Measurements from ENCODE around the gene LIPC.

Gene LIPC

GRCh38 chr15:58431221-58432149 is at the start of gene LIPC:
LIPC (plus strand) TSS chr15:58431991; CDS start chr15:58432033, 42 bp downstream.
- no peak for DNase-seq (ENCODE audit: extremely low read depth in 1 of 2, low read depth in 1 of 2)

GRCh38 chr15:58383876-58384275 is 47.9 kb upstream of the LIPC start:
- DNase-seq (ENCODE audit: extremely low read depth in 1 of 2, low read depth in 1 of 2): peak; percentile 22 to 65

- DNase-seq (ENCODE audit: extremely low read depth in 1 of 2, low read depth in 1 of 2): no peak
Observed at GRCh38 chr15:58384667-58385066, 47.1 kb upstream of the LIPC start.

- DNase-seq (ENCODE audit: extremely low read depth in 1 of 2, low read depth in 1 of 2): no peak
Observed at GRCh38 chr15:58386081-58386480, 45.7 kb upstream of the LIPC start.

- no peak for DNase-seq (ENCODE audit: extremely low read depth in 1 of 2, low read depth in 1 of 2)
Observed at GRCh38 chr15:58386641-58387040, 45.1 kb upstream of the LIPC start.

GRCh38 chr15:58387130-58387529 is 44.7 kb upstream of the LIPC start:
- no peak for DNase-seq (ENCODE audit: extremely low read depth in 1 of 2, low read depth in 1 of 2)

- DNase-seq (ENCODE audit: extremely low read depth in 1 of 2, low read depth in 1 of 2): no peak
Observed at GRCh38 chr15:58388211-58388610, 43.6 kb upstream of the LIPC start.

GRCh38 chr15:58390118-58390517 is 41.7 kb upstream of the LIPC start:
- no peak for DNase-seq (ENCODE audit: extremely low read depth in 1 of 2, low read depth in 1 of 2)

GRCh38 chr15:58390655-58391054 is 41.1 kb upstream of the LIPC start:
- no peak for DNase-seq (ENCODE audit: extremely low read depth in 1 of 2, low read depth in 1 of 2)

GRCh38 chr15:58391088-58391487 is 40.7 kb upstream of the LIPC start:
- DNase-seq (ENCODE audit: extremely low read depth in 1 of 2, low read depth in 1 of 2): no peak

- DNase-seq (ENCODE audit: extremely low read depth in 1 of 2, low read depth in 1 of 2): no peak
Observed at GRCh38 chr15:58392141-58392540, 39.6 kb upstream of the LIPC start.

GRCh38 chr15:58392611-58393161 is 39.1 kb upstream of the LIPC start:
- DNase-seq (ENCODE audit: extremely low read depth in 1 of 2, low read depth in 1 of 2): no peak

- DNase-seq (ENCODE audit: extremely low read depth in 1 of 2, low read depth in 1 of 2): no peak
Observed at GRCh38 chr15:58393241-58393662, 38.5 kb upstream of the LIPC start.

- no peak for DNase-seq (ENCODE audit: extremely low read depth in 1 of 2, low read depth in 1 of 2)
Observed at GRCh38 chr15:58396181-58396580, 35.6 kb upstream of the LIPC start.

- DNase-seq (ENCODE audit: extremely low read depth in 1 of 2, low read depth in 1 of 2): no peak
Observed at GRCh38 chr15:58398071-58398470, 33.7 kb upstream of the LIPC start.

GRCh38 chr15:58398643-58399042 is 33.1 kb upstream of the LIPC start:
- no peak for DNase-seq (ENCODE audit: extremely low read depth in 1 of 2, low read depth in 1 of 2)

- no peak for DNase-seq (ENCODE audit: extremely low read depth in 1 of 2, low read depth in 1 of 2)
Observed at GRCh38 chr15:58399739-58400138, 32.1 kb upstream of the LIPC start.

GRCh38 chr15:58401276-58401675 is 30.5 kb upstream of the LIPC start:
- no peak for DNase-seq (ENCODE audit: extremely low read depth in 1 of 2, low read depth in 1 of 2)

GRCh38 chr15:58401991-58402649 is 29.7 kb upstream of the LIPC start:
- DNase-seq (ENCODE audit: extremely low read depth in 1 of 2, low read depth in 1 of 2): no peak

GRCh38 chr15:58403581-58403980 is 28.2 kb upstream of the LIPC start:
- DNase-seq (ENCODE audit: extremely low read depth in 1 of 2, low read depth in 1 of 2): no peak

GRCh38 chr15:58404020-58404419 is 27.8 kb upstream of the LIPC start:
- DNase-seq (ENCODE audit: extremely low read depth in 1 of 2, low read depth in 1 of 2): no peak

- no peak for DNase-seq (ENCODE audit: extremely low read depth in 1 of 2, low read depth in 1 of 2)
Observed at GRCh38 chr15:58404722-58405121, 27.1 kb upstream of the LIPC start.
